GM21619 (cell line): ENCODE results near the gene IMMP2L.
A peak's percentile ranks its signal among the peaks of the same experiment; 100 is the strongest.

Experiments used
- ATAC-seq: cut with Tn5 transposase; IDR thresholded peaks from one replicate; pipeline ENCODE4 v1.9.1; 2021; ENCODE audit not compliant: unreplicated experiment

Gene IMMP2L

GRCh38 chr7:110841840-110842545 lies 720.3 kb downstream of the IMMP2L start:
- ATAC-seq: no peak

- ATAC-seq: no peak
Measured at GRCh38 chr7:110839866-110840265, 722.4 kb downstream of the IMMP2L start.

GRCh38 chr7:110835849-110836248 lies 726.4 kb downstream of the IMMP2L start:
- ATAC-seq: no peak

- no peak for ATAC-seq
Measured at GRCh38 chr7:110835218-110835617, 727.1 kb downstream of the IMMP2L start.

- no peak for ATAC-seq
Measured at GRCh38 chr7:110831419-110831818, 730.9 kb downstream of the IMMP2L start.

- ATAC-seq: no peak
Measured at GRCh38 chr7:110830778-110831177, 731.5 kb downstream of the IMMP2L start.

GRCh38 chr7:110827936-110828335 lies 734.4 kb downstream of the IMMP2L start:
- ATAC-seq: no peak

- ATAC-seq: no peak
Measured at GRCh38 chr7:110827287-110827855, 734.9 kb downstream of the IMMP2L start.

- no peak for ATAC-seq
Measured at GRCh38 chr7:110813986-110814385, 748.3 kb downstream of the IMMP2L start.

GRCh38 chr7:110809832-110810231 lies 752.5 kb downstream of the IMMP2L start:
- no peak for ATAC-seq

GRCh38 chr7:110808361-110808760 lies 753.9 kb downstream of the IMMP2L start:
- no peak for ATAC-seq

- no peak for ATAC-seq
Measured at GRCh38 chr7:110804501-110804900, 757.8 kb downstream of the IMMP2L start.

GRCh38 chr7:110803602-110804143 lies 758.6 kb downstream of the IMMP2L start:
- no peak for ATAC-seq

GRCh38 chr7:110801502-110801901 lies 760.8 kb downstream of the IMMP2L start:
- peak; percentile 86 for ATAC-seq

GRCh38 chr7:110800984-110801383 lies 761.3 kb downstream of the IMMP2L start:
- ATAC-seq: peak; percentile 46

- no peak for ATAC-seq
Measured at GRCh38 chr7:110797656-110798055, 764.6 kb downstream of the IMMP2L start.

GRCh38 chr7:110790992-110791391 lies 771.3 kb downstream of the IMMP2L start:
- ATAC-seq: no peak

GRCh38 chr7:110786328-110786965 lies 775.8 kb downstream of the IMMP2L start:
- no peak for ATAC-seq

GRCh38 chr7:110784749-110785148 lies 777.5 kb downstream of the IMMP2L start:
- ATAC-seq: no peak

GRCh38 chr7:110780712-110781111 lies 781.6 kb downstream of the IMMP2L start:
- no peak for ATAC-seq

GRCh38 chr7:110779339-110779738 lies 783.0 kb downstream of the IMMP2L start:
- ATAC-seq: no peak

- no peak for ATAC-seq
Measured at GRCh38 chr7:110775046-110775445, 787.2 kb downstream of the IMMP2L start.
